Fibroblast of skin of abdomen (primary cell): Measurements from ENCODE around the gene CES2.

Source experiments
- DNase-seq: peaks from one replicate; pipeline ENCODE4 v3.0.0-alpha.2; 2013

CES2 gene

GRCh38 chr16:66903544-66904427, 31.5 kb upstream of the CES2 start:
- no peak for DNase-seq

- DNase-seq = no peak
Observed at GRCh38 chr16:66904428-66904845, 30.9 kb upstream of the CES2 start.

GRCh38 chr16:66904846-66905632, 30.3 kb upstream of the CES2 start:
- DNase-seq = peak; percentile 45

- no peak for DNase-seq
Observed at GRCh38 chr16:66905633-66906539, 29.4 kb upstream of the CES2 start.

- no peak for DNase-seq
Observed at GRCh38 chr16:66906916-66907836, 28.1 kb upstream of the CES2 start.

- no peak for DNase-seq
Observed at GRCh38 chr16:66908116-66908515, 27.2 kb upstream of the CES2 start.

- no peak for DNase-seq
Observed at GRCh38 chr16:66908762-66909559, 26.4 kb upstream of the CES2 start.

- no peak for DNase-seq
Observed at GRCh38 chr16:66910175-66910940, 25.0 kb upstream of the CES2 start.

- DNase-seq = no peak
Observed at GRCh38 chr16:66911112-66911511, 24.2 kb upstream of the CES2 start.

- no peak for DNase-seq
Observed at GRCh38 chr16:66911801-66912200, 23.5 kb upstream of the CES2 start.

- DNase-seq = no peak
Observed at GRCh38 chr16:66913081-66913480, 22.2 kb upstream of the CES2 start.

GRCh38 chr16:66913711-66914110, 21.6 kb upstream of the CES2 start:
- no peak for DNase-seq

GRCh38 chr16:66914541-66914940, 20.8 kb upstream of the CES2 start:
- no peak for DNase-seq

GRCh38 chr16:66915041-66915440, 20.3 kb upstream of the CES2 start:
- no peak for DNase-seq

GRCh38 chr16:66916518-66916917, 18.8 kb upstream of the CES2 start:
- no peak for DNase-seq

- no peak for DNase-seq
Observed at GRCh38 chr16:66917741-66918140, 17.6 kb upstream of the CES2 start.

- DNase-seq = no peak
Observed at GRCh38 chr16:66918355-66918754, 17.0 kb upstream of the CES2 start.

- no peak for DNase-seq
Observed at GRCh38 chr16:66918803-66919568, 16.3 kb upstream of the CES2 start, which contains the start of gene CDH16. Gene CDH16 (minus strand): TSS chr16:66918885. CDS start chr16:66918065, 820 bp downstream.
